Kidney (tissue), 14 donors: ENCODE measurements around the gene NFYC. TPM values are rescaled to one million over a fixed set of nuclear protein-coding genes. Genes with fewer than 3 reads are reported as not detected.

Experiments used
- DNase-seq, 5 donors: peaks; one replicate each; pipeline ENCODE4 v3.0.0-alpha.2; 2013 to 2020
- FAIRE-seq: peaks from 2 replicates; lab custom pipeline; 2012; peaks lifted over from hg19 to GRCh38; lab: Jason Lieb, UNC
- H3K27ac ChIP-seq, 2 donors: one replicate each; pipeline ENCODE4 v1.7.0; 2013; ENCODE audit warnings: low read depth in 2 of 2, low read length in 2 of 2, inconsistent platforms in 1 of 2
- H3K27me3 ChIP-seq: one replicate; pipeline ENCODE4 v1.7.1; 2013; ENCODE audit warnings: low read length, inconsistent platforms; ENCODE audit not compliant: control insufficient read depth, insufficient read depth
- H3K36me3 ChIP-seq, 3 donors: one replicate each; pipeline versions ENCODE4 v1.7.0 to v1.7.1; 2013; ENCODE audit warnings: low read length in 3 of 3, control low read depth in 1 of 3, inconsistent platforms in 1 of 3; ENCODE audit not compliant: insufficient read depth in 3 of 3, control insufficient read depth in 2 of 3
- H3K4me1 ChIP-seq, 3 donors: one replicate each; pipeline versions ENCODE4 v1.7.0 to v1.7.1; 2013; ENCODE audit warnings: low read length in 3 of 3, inconsistent platforms in 1 of 3, low read depth in 1 of 3; ENCODE audit not compliant: control insufficient read depth in 2 of 3, insufficient read depth in 2 of 3
- H3K4me3 ChIP-seq, 3 donors: one replicate each; pipeline versions ENCODE4 v1.7.0 to v1.8.1; 2013; ENCODE audit warnings: low read length in 3 of 3, control low read depth in 1 of 3, inconsistent platforms in 1 of 3
- H3K9ac ChIP-seq, 3 donors: one replicate each; pipeline versions ENCODE4 v1.7.0 to v1.7.1; 2013; ENCODE audit warnings: low read length in 3 of 3, control low read depth in 1 of 3, inconsistent platforms in 1 of 3
- H3K9me3 ChIP-seq, 3 donors: one replicate each; pipeline versions ENCODE4 v1.7.0 to v1.7.1; 2013; ENCODE audit warnings: low read length in 3 of 3, control low read depth in 1 of 3, inconsistent platforms in 1 of 3; ENCODE audit not compliant: control insufficient read depth in 2 of 3, insufficient read depth in 1 of 3
- CTCF ChIP-seq: IDR thresholded peaks from 3 replicates; pipeline ENCODE4 v1.5.1; 2012; ENCODE audit warnings: mild to moderate bottlenecking, moderate library complexity, borderline replicate concordance; ENCODE audit not compliant: insufficient read depth; ENCODE audit errors: extremely low read depth
- intact Hi-C: fragments of 100-400 bp; cut with DNase I; formaldehyde crosslinking; loops from one replicate; pipeline ENCODE4 v1.11.1; 2022
- polyA plus RNA-seq: library from polyadenylated mRNA; stranded (reverse); fragments of 350-450 nt; fragmentation: Illumina TruSeq; extraction: RNeasy Lipid Tissue Mini Kit (QIAGEN cat#74804); gene quantifications from one replicate; pipeline ENCODE4 v1.2.3, GENCODE V29; 2014; ENCODE audit warnings: low read depth, low replicate concordance; ENCODE audit not compliant: insufficient read depth
- total RNA-seq: library from RNA; stranded (reverse); fragmentation: NEBNext Ultra II Directional; extraction: Animal tissue kit (Norgen Biotek cat#: 25700); gene quantifications from one replicate; pipeline ENCODE4 v1.2.1, GENCODE V29; 2021
- donor health status: control.
- donor health status: control.
- donor health status: control.
- donor health status: control.
- donor health status: control.
- donor health status: DM: yes; HTN: yes; CAD: no.
- donor health status: Normal renal cell carcinoma (clear cell type).

Gene NFYC
- total and polyA plus RNA-seq, 2 donors from 2014 or later = 52.1 to 69.3 TPM

GRCh38 chr1:40646315-40646714 lies 45.2 kb upstream of the NFYC start:
- Histone ChIP-seq H3K4me1 (peaks cover 0 to 5% (median 0%) of the 10 kb centered on the region in 3 donors), H3K4me3 (no peak overlapping the region), H3K27me3 (no peaks in the 10 kb centered on the region), H3K9me3 (no peaks in the 10 kb centered on the region), H3K27ac (no peak overlapping the region), H3K36me3 (no peaks in the 10 kb centered on the region), H3K9ac (no peak overlapping the region)
- intact Hi-C loops = no loop called here
- no peak for FAIRE-seq
- no peak for DNase-seq
- no peak for TF ChIP-seq CTCF

- intact Hi-C loops = no loop called here
Observed at GRCh38 chr1:40648200-40648599, 43.3 kb upstream of the NFYC start.

GRCh38 chr1:40648928-40649591 lies 42.4 kb upstream of the NFYC start:
- no peaks in the 10 kb centered on the region for H3K9me3 ChIP-seq

More at GRCh38 chr1:40648200-40648599, 43.3 kb upstream of the NFYC start:
- H3K36me3 ChIP-seq = no peaks in the 10 kb centered on the region
- no peaks in the 10 kb centered on the region for H3K27me3 ChIP-seq
- no peak overlapping the region for H3K27ac ChIP-seq
- no peak for DNase-seq
- FAIRE-seq = no peak
- no peak for TF ChIP-seq CTCF
- no peaks in the 10 kb centered on the region for H3K9me3 ChIP-seq
- H3K4me1 ChIP-seq = no peaks in the 10 kb centered on the region
- H3K4me3 ChIP-seq = no peak overlapping the region
- H3K9ac ChIP-seq = no peak overlapping the region

More at GRCh38 chr1:40648928-40649591, 42.4 kb upstream of the NFYC start:
- DNase-seq (no peak), FAIRE-seq (no peak)
- H3K4me3 ChIP-seq = no peak overlapping the region
- H3K4me1 ChIP-seq = no peaks in the 10 kb centered on the region
- no peak overlapping the region for H3K27ac ChIP-seq
- no peaks in the 10 kb centered on the region for H3K36me3 ChIP-seq
- intact Hi-C loops = no loop called here
- H3K27me3 ChIP-seq = no peaks in the 10 kb centered on the region
- TF ChIP-seq CTCF = no peak
- H3K9ac ChIP-seq = no peak overlapping the region
